ENCODE measurements around the gene CYP4F2. TPM values are rescaled to one million over a fixed set of nuclear protein-coding genes. Genes with fewer than 3 reads are reported as not detected.
"Not testable (repeated sequence)": the region's sequence is repeated elsewhere in the genome, so short reads cannot be mapped to it uniquely, and the experiment has no call there.

The CYP4F2 gene
- total and polyA plus RNA-seq, 10 donors: 0.37 TPM; not detected in 9

DNA sequence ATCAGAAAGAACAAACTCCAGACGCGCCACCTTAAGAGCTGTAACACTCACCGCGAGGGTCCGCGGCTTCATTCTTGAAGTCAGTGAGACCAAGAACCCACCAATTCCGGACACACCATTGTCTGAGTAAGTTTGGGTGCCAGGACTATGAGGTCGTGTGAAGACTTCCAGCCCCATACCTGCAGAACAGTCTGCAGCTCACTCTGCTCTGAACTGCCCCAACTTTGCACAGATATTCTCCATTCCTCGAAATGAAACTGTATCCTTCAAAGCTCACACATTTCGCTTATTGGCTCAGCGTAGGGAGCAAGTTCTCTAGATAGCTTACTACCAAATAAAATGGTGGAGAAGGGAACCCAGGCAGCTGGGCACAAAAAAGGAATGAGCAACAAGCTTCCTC lies 2.6 kb upstream of the CYP4F2 start:
- TF ChIP-seq POLR2AphosphoS5 (IDR thresholded peaks at IDR 0.05): no peak
- no peak for TF ChIP-seq POLR2A (IDR thresholded peaks at IDR 0.05)
- TF ChIP-seq, protein P1, sequence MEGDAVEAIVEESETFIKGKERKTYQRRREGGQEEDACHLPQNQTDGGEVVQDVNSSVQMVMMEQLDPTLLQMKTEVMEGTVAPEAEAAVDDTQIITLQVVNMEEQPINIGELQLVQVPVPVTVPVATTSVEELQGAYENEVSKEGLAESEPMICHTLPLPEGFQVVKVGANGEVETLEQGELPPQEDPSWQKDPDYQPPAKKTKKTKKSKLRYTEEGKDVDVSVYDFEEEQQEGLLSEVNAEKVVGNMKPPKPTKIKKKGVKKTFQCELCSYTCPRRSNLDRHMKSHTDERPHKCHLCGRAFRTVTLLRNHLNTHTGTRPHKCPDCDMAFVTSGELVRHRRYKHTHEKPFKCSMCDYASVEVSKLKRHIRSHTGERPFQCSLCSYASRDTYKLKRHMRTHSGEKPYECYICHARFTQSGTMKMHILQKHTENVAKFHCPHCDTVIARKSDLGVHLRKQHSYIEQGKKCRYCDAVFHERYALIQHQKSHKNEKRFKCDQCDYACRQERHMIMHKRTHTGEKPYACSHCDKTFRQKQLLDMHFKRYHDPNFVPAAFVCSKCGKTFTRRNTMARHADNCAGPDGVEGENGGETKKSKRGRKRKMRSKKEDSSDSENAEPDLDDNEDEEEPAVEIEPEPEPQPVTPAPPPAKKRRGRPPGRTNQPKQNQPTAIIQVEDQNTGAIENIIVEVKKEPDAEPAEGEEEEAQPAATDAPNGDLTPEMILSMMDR (IDR thresholded peaks at IDR 0.05 in 8 of 11, conservative IDR thresholded peaks at IDR 0.05 in 3 of 11): no peak
- H3K9me3 ChIP-seq: peaks cover 0 to 13% (median 0%) of the 10 kb centered on the region in 8 donors
- intact Hi-C loops (cut with DNase I; ENCODE audit: low total_unique reads): no loop called here
- no peak overlapping the region for H3K27ac ChIP-seq
- no peaks in the 10 kb centered on the region for H3K36me3 ChIP-seq
- H3K27me3 ChIP-seq (replicated peaks in 1 of 7): peaks cover 0 to 58% (median 4%) of the 10 kb centered on the region in 7 donors
- WGBS, 5 donors: 37 to 76% (median 72%) methylated on average over 9 to 11 of the region's 11 CpGs
- no peak overlapping the region for H3K4me3 ChIP-seq
- no peak for DNase-seq
- H3K4me1 ChIP-seq: peaks cover 0 to 14% (median 2%) of the 10 kb centered on the region in 6 donors

DNA sequence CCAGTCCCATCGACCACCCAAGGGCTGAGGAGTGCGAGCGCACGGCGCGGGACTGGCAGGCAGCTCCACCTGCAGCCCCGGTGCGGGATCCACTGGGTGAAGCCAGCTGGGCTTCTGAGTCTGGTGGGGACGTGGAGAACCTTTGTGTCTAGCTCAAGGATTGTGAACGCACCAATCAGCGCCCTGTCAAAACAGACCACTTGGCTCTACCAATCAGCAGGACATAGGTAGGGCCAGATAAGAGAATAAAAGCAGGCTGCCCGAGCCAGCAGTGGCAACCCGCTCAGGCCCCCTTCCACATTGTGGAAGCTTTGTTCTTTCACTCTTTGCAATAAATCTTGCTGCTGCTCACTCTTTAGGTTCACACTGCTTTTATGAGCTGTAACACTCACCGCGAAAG lies 2.2 kb upstream of the CYP4F2 start:
- H3K9me3 ChIP-seq: peaks cover 0 to 10% (median 0%) of the 10 kb centered on the region in 8 donors
- WGBS, 5 donors: 0 to 32% (median 18%) methylated on average over 5 to 15 of the region's 15 CpGs
- H3K4me3 ChIP-seq: peak overlapping the region in 2 of 8 donors; percentile 21 to 35
- peaks cover 0 to 14% (median 2%) of the 10 kb centered on the region in 6 donors for H3K4me1 ChIP-seq
- H3K27ac ChIP-seq; intact Hi-C loops (cut with DNase I; ENCODE audit: low total_unique reads); H3K36me3 ChIP-seq; DNase-seq: not testable (repeated sequence)
- peaks cover 0 to 55% (median 4%) of the 10 kb centered on the region in 7 donors for H3K27me3 ChIP-seq (replicated peaks in 1 of 7)

DNA sequence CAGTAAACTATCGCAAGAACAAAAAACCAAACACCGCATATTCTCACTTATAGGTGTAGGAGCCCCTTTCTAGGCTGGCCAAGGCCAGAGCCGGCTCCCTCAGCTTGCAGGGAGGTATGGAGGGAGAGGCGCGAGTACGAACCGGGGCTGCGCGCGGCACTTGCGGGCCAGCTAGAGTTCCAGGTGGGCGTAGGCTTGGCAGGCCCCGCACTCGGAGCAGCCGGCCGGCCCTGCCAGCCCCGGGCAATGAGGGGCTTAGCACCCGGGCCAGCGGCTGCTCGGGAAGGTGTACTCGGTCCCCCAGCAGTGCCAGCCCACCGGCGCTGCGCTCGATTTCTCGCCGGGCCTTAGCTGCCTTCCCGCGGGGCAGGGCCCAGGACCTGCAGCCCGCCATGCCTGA lies 1.7 kb upstream of the CYP4F2 start:
- peak overlapping the region in 2 of 8 donors; percentile 21 to 35 for H3K4me3 ChIP-seq
- 17 to 24% (median 21%) methylated on average over 10 to 30 of the region's 30 CpGs for WGBS, 5 donors
- H3K9me3 ChIP-seq; intact Hi-C loops (cut with DNase I; ENCODE audit: low total_unique reads); H3K36me3 ChIP-seq; H3K27ac ChIP-seq; DNase-seq: not testable (repeated sequence)
- peaks cover 0 to 54% (median 4%) of the 10 kb centered on the region in 7 donors for H3K27me3 ChIP-seq (replicated peaks in 1 of 7)
- peaks cover 0 to 14% (median 2%) of the 10 kb centered on the region in 6 donors for H3K4me1 ChIP-seq

DNA sequence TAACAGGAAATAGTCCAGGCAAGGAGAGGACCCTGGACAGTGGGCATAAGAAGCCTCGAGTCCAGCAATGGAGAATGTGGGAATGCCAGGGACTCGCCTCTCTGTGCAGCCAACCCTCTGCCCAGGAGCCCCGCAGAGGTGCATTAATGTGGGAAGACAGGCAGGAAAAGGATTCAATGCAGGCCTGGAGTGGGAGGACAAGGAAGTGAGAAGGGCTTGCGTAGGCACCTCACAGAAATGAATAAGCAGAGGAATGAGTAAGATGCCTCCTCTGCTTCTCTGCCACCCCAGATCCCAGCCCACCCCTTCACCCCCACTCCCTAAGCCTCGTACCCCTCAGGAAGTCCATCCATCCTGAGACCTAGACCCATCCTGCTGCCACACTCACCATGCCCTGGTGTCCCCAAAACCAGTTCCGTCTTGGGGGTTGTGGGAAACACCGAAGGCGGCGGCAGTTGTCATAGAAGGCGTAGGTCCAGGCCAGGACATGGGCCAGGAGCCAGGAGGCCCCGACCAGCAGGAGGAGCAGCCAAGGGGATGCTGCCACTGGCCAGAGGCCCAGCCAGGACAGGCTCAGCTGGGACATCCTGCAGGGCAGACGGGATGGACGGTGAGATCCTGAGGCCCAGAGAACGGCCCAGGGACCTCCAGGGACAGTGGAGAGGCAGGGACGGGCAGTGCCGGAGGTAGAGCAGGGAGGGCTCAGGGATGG lies 692 bp downstream of the CYP4F2 start:
- Histone ChIP-seq H3K4me1 (peaks cover 0 to 14% (median 2%) of the 10 kb centered on the region in 6 donors), H3K4me3 (no peak overlapping the region), H3K36me3 (no peaks in the 10 kb centered on the region), H3K27ac (no peak overlapping the region), H3K27me3 (replicated peaks in 1 of 7) (peaks cover 0 to 54% (median 4%) of the 10 kb centered on the region in 7 donors), H3K9me3 (no peaks in the 10 kb centered on the region)
- no peak for DNase-seq
- WGBS, 5 donors: 83 to 91% (median 88%) methylated on average over 15 to 16 of the region's 16 CpGs
- TF ChIP-seq POLR2AphosphoS5 (IDR thresholded peaks at IDR 0.05) (no peak), POLR2A (IDR thresholded peaks at IDR 0.05) (no peak)
- TF ChIP-seq, protein P1 (IDR thresholded peaks at IDR 0.05 in 8 of 11, conservative IDR thresholded peaks at IDR 0.05 in 3 of 11): no peak
- intact Hi-C loops (cut with DNase I; ENCODE audit: low total_unique reads): no loop called here

DNA sequence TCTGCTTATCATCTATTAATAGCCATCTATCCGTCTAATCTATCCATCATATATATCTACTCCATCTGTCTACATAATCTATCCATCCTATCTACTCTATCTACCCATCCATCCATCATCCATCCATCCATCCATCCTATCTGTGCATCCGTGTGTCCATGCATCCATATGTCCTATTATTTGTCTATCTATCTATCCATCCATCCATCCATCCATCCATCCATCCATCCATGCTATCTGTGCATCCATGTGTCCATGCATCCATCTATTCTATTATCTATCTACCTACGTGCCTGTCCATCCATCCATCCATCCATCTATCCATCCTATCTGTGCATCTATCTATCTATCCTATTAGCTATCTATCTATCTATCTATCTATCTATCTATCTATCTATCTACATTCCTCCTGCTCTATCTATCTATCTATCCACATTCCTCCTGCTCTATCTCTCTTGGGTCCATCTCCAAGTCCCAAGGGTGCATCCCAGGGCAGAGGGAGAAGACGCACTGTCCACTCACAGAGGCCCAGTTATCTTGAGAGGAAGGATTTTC lies 1.9 kb downstream of the CYP4F2 start:
- Histone ChIP-seq H3K9me3 (no peaks in the 10 kb centered on the region), H3K27ac (no peak overlapping the region), H3K36me3 (no peaks in the 10 kb centered on the region), H3K4me3 (no peak overlapping the region), H3K4me1 (peaks cover 0 to 14% (median 2%) of the 10 kb centered on the region in 6 donors), H3K27me3 (replicated peaks in 1 of 7) (peaks cover 0 to 47% (median 4%) of the 10 kb centered on the region in 7 donors)
- no peak for DNase-seq
- TF ChIP-seq POLR2A (IDR thresholded peaks at IDR 0.05) (no peak), POLR2AphosphoS5 (IDR thresholded peaks at IDR 0.05) (no peak)
- TF ChIP-seq, protein P1 (IDR thresholded peaks at IDR 0.05 in 8 of 11, conservative IDR thresholded peaks at IDR 0.05 in 3 of 11): no peak
- WGBS, 5 donors: 67 to 90% (median 82%) methylated on average over 4 of the region's 4 CpGs
- intact Hi-C loops (cut with DNase I; ENCODE audit: low total_unique reads): no loop called here
